Activated effector memory CD4-positive, alpha-beta T cell treated with Interleukin-2 at 50 U/mL for 16 hours (primary cell): ENCODE results near the gene ZNF546.
"Not testable (repeated sequence)": the region's sequence is repeated elsewhere in the genome, so short reads cannot be mapped to it uniquely, and the experiment has no call there.

ENCODE experiments used
- DNase-seq: peaks from one replicate; pipeline ENCODE4 v3.0.0-alpha.2; 2020

Gene ZNF546

DNA sequence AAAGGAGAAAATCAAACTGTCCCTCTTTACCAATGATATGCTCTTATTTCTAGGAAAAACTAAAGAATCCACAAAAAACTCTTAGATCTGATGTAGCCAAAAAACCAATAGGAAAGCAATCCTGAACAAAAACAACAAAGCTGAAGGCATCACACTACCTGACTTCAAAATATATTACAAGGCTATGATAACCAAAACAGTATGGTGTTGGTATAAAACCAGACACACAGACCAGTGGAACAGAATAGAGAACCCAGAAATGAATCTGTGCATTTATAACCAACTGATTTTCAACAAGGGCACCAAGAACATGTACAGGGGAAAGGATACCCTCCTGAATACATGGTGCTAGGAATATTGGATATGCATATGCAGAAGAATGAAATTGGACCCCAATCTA lies 9.7 kb upstream of the ZNF546 start:
- no peak for DNase-seq

DNA sequence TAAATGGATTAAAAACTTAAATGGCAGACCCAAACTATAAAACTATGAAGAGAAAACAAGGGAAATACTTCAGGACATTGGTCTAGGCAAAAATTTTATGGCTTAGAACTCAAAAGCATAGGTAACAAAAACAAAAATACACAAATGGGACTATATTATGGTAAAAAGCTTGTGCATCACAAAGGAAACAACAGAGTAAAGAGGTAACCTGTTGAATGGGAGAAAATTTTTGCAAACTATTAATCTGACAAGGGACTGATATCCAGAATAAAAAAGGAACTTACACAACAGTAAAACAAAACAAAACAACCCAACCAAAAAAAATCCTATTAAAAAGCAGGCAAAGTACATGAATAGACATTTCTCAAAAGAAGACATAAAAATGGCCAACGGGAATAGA lies 9.3 kb upstream of the ZNF546 start:
- DNase-seq, result no peak

DNA sequence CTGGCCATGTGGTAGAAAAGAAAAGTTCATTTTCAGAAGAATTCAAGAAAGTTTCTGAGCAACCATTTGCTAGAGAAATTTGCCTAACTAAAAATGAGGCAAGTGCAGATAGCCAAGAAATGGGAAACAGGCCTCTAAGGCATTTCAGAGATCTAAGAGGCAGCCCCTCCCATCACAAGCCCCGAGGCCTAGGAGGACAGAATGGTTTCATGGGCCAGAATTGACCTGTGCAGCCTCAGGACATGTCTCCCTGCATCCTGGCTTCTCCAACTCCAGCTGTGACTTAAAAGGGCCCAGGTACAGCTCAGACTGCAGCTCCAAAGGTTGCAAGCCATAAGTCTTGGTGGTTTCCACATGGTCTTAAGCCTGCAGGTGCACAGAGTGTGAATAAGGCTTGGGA lies 3.3 kb upstream of the ZNF546 start:
- no peak for DNase-seq

DNA sequence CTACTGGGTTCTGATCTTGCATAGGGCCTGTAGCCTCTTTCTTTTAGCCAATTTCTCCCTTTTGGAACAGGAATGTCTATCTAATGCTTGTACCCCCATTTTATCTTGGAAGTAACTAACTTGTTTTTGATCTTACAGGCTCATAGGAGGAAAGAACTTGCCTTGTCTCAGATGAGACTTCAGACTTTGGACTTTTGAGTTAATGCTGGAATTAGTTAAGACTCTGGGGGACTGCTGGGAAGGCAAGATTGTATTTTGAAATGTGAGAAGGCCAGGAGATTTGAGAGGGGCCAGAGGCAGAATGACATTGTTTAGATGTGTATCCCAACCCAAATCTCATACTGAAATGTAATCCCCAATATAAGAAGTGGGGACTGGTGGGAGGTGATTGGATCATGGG lies 2.5 kb upstream of the ZNF546 start:
- no peak for DNase-seq

DNA sequence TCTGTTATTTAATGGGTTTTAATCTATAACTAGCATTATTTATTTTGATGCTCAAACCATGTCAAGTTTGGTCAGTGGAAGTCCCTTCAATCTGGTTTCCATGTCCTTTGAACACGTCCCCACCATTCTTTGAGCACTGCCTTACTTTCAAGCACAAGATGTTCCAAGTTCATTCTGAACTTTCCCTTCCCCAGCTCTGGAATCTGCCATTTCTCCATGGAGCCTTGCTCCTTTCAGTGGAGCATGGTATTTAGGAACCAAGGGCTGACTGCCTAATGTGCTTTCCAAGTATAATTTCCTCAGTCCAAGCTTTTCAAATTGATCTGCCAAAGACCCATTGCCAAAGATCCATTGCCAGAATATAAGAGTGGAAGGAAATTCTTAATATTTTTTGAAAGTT lies 1.1 kb upstream of the ZNF546 start:
- DNase-seq, result no peak

DNA sequence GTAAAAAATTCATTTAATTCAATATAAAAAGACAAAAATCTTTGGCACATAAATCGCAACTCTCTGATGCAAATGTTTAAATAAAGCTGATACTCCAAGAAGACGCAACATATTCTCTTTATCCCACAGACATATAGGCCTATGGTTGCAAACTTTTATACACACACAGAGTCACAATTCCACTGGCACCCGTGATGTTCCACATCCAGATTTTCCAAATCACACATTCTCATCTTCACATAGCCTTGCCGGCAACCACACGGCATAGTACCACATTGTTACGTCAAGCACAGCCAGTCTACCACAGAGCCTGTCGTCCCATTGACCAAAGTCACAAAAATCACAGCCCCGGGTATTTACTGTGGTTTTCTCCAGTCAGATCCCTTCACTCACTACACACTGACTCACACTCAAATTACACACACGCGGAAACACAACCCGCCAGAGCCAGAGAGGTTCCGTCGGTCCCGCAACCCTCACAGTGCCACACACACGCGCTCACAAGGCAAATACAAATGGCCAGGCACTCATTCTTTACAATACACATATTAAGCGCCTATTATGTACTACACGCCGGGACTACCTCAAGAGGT lies 546 bp upstream of the ZNF546 start:
- no peak for DNase-seq

DNA sequence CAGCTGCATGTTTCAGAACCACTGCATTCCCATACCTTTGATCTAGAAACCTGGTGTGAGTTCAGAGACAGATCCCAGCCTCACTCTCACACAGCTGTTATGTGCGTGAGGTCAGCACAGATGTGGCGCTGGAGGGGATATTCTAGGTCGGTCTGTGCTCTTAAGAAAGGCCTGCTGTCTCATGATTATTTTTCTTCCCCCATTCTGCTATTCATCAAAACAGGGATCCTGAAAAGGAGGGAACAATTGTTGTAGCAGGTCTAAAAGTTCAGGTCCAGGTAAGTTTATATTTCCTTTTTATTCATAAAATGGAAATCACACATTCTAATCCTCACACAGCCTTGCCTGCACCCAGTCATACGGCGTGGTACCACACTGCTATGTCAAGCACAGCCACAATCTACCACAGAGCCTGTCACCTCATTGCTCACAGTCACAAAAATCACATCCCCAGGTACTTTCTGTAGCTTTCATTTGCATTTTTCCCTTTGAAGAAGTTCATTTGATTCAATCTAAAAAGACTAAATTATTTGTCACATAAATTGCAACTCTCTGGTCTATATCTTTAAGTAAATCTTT lies 867 bp downstream of the ZNF546 start:
- DNase-seq, result no peak

DNA sequence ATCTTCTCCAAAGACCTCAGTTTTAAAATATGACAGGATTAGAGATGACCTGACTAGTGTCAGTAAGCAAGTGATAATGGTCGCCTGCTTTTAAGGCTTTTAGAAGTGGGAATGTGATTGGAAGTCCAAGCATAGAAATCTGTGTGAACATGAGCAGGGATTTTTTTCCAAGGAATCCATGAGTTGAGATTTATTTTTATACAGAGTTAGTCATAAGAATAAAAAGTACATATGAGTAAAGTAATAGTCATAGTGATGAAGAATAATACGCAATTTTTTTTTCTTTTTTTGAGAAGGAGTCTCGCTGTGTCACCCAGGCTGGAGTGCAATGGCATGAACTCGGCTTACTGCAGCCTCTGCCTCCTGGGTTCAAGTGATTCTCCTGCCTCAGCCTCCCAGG lies 1.6 kb downstream of the ZNF546 start:
- DNase-seq, result no peak

DNA sequence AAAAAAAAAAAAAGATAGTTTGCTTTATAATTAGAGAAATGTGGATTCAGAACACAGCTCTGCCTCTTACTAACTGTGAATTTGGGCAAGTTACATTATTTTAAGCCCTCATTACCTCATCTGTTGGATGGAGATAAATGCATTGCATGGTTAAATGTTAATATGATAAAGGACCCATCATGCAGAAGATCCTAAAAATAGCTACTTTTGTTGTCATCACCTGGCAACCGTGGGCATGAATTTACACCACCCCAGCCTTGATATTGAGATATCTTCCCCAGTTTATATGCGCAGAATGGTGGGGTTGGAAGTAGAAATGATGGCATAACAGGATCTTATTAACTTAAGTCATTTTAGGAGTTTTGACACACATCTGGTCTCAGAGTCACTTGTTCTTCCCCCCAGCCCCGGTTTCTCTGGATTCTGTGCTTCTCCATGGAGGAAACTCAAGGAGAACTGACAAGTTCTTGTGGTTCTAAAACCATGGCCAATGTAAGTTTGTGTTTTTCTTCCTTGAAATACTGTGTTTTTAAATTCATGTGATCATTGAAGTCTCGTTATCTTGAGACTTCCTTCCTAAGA lies 8.9 kb downstream of the ZNF546 start:
- DNase-seq, result no peak

DNA sequence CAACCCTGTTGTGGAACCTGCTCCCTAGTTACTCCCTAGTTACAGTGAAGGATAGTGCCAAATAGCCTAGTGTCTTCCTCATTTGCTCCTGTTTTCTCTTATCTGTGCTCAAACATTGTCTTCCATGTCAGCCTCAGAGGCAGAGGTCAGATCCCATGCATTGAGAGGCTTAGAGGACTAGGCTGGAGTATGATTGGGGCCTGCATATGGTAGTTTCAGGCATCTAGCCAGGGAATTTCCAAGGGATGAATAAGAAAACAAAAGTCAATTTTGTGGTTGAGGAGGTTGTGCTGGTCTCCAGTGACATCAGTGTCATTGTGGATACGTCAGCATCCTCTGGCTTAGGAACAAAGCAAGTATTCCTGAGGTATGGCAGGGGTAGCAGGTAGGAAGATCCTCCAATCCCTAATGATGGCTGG lies 9.4 kb downstream of the ZNF546 start:
- DNase-seq, result no peak

DNA sequence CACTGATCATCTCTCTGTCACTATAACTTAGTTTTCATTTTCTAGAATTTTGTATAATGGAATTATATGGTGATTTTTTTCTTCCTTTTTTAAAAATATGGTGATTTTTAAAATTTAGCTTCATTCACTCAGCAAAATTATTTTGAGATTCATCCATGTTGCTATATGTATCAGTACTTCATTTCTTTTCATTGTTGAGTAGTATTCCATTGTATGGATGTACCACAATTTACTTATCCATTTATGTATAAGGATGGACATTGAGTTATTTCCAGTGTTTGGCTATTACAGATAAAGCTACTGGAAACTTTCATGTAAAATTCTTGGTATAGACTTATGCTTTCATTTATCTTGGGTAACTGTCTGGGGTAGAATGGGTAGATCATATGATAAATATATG lies 12.8 kb downstream of the ZNF546 start:
- DNase-seq, result no peak

DNA sequence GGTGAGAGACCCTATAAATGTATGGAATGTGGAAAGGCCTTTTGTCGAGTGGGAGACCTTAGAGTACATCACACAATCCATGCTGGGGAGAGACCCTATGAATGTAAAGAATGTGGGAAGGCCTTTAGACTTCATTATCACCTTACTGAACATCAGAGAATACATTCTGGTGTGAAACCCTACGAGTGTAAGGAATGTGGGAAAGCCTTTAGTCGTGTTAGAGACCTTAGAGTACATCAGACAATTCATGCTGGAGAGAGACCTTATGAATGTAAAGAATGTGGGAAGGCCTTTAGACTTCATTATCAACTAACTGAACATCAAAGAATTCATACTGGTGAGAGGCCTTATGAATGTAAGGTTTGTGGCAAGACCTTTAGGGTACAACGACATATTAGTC lies 17.1 kb downstream of the ZNF546 start:
- DNase-seq, result no peak

DNA sequence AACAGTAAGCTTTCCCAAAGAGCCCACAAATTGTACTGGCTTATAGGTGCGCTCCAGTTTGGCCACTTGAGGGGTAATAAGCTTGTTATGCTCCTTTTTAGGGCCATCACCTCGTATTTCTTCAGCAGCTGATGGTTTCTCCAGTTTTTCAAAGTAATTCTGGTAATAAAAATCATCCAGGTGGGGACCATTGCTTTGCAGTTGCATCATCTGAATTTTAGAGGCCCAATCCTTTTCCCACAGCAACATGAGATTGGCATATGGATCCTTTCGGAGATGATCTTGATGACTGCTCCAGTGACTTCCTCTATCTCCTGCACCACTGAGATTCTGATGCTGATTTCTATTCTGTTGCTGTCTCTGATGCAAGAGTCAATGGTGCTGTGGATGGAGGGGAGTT lies 27.1 kb downstream of the ZNF546 start:
- no peak for DNase-seq

DNA sequence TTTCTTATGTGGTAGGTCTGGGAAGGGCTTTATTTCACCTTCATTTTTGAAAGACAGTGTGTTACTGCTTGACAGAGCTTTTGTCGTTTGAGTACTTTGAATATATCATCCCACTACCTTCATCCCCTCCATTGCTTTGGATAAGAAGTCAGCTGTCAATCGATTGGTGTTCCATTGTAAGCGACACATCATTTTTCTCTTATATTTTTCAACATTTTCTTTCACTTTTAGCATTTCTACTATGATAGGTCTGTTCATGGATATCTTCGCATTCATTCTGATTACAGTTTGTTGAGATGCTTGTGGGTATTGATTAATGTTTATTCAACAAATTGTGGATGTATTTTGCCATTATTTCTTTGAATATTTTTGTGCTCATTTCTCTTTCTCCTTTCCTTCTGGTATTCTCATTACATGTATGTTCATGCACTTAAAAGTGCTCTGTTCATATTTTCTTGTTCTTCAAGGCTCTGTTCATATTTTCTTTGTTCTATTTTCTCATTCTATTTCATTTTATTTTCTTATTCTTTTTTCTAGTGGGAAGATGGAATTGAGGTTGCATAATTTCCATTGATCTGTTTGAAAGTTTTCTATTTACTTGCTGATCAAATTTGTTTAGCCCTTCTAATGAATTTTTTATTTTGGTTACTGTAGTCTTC lies 29.2 kb downstream of the ZNF546 start:
- no peak for DNase-seq

DNA sequence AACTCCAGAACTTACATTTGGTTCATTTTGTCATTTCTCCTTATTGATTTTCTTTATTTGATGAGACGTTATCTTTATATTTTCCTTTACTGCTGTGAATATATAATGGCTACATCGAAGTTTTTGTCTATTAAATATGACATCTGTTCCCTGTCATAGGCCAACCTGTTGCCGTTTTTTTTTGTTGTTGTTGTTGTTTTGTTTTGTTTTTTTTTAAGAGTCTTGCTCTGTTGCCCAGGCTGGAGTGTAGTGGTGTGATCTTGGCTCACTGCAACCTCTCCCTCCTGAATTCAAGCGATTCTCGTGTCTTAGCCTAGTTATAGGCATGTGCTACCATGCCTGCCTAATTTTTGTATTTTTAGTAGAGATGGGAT lies 29.7 kb downstream of the ZNF546 start:
- DNase-seq, result no peak

DNA sequence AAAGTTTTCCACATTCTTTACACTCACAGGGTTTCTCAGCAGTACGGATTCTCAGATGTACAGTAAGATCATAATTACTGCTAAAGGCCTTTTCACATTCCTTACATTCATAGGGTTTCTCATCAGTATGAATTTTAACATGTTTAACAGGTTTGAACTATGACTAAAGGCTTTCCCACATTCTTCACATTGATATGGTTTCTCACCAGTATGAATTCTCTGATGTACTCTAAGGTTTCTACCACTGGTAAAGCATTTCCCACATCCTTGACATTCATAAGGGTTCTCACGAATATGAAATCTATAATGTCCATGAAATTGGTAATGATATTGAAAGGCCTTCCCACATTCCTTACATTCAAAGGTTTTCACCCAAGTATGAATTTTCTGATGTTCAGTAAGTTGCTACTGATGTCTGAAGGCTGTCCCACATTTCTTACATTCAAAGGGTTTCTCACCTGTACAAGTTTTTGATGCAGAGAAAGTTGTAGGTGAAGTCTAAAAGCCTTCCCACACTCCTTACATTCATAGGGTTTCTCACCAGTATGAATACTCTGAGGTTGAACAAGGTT lies 37.2 kb downstream of the ZNF546 start:
- no peak for DNase-seq

DNA sequence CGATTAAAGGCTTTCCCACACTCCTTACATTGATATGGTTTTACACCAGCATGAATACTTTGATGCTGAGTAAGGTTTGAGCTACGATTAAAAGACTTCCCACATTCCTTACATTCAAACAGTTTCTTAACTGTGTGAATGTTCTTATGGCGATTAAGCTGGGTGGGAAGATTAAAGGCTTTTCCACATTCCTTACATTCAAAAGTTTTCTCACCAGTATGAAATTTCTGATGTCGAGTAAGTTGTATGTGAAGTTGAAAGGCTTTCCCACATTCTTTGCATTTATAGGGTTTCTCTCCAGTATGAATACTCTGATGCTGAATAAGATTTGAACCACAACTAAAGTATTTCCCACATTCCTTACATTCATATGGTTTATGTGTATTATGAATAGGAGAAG lies 39.1 kb downstream of the ZNF546 start:
- no peak for DNase-seq

DNA sequence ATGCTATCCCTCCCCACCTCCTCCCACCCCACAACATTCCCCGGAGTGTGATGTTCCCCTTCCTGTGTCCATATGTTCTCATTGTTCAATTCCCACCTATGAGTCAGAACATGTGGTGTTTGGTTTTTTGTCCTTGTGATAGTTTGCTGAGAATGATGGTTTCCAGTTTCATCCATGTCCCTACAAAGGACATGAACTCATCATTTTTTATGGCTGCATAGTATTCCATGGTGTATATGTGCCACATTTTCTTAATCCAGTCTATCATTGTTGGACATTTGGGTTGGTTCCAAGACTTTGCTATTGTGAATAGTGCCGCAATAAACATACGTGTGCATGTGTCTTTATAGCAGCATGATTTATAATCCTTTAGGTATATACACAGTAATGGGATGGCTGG lies 41.2 kb downstream of the ZNF546 start:
- DNase-seq, result not testable (repeated sequence)

DNA sequence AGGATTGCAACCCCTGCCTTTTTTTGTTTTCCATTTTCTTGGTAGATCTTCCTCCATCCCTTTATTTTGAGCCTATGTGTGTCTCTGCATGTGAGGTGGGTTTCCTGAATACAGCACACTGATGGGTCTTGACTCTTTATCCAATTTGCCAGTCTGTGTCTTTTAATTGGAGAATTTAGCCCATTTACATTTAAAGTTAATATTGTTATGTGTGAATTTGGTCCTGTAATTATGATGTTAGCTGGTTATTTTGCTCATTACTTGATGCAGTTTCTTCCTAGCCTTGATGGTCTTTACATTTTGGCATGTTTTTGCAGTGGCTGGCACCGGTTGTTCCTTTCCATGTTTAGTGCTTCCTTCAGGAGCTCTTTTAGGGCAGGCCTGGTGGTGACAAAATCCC lies 44.9 kb downstream of the ZNF546 start:
- DNase-seq, result not testable (repeated sequence)

DNA sequence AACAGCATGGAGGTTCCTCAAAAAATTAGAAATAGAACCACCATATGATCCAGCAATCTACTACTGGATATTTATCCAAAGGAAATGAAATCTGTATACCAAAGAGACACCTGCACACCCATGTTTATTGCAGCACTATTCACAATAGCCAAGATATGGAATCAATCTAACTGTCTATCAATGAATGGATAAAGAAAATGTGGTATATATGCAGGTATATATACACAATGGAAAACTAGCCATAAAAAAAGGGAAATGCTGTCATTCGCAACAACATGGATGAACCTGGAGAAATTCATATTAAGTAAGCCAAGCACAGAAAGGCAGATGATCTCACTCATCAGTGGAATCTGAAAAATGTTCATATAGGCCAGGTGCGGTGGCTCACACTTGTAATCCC lies 56.6 kb downstream of the ZNF546 start:
- no peak for DNase-seq

DNA sequence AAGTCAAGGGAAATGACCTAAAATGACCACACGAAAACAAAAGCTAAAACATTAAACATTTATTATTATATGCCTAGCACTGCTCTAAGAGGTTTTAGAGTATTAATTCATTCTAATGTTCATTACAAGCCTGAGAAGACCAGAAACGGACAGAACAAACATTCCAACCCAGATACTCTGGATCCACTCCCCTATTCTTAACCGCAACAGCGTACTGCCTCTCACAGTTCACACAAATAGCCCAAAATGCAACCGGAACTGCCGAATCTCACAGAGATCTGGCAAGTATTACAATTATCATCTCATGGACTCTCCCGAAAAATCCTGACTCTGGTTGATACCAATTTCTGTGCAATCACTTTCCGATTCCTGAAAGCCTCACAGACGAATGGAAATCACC lies 57.8 kb downstream of the ZNF546 start:
- DNase-seq, result no peak

DNA sequence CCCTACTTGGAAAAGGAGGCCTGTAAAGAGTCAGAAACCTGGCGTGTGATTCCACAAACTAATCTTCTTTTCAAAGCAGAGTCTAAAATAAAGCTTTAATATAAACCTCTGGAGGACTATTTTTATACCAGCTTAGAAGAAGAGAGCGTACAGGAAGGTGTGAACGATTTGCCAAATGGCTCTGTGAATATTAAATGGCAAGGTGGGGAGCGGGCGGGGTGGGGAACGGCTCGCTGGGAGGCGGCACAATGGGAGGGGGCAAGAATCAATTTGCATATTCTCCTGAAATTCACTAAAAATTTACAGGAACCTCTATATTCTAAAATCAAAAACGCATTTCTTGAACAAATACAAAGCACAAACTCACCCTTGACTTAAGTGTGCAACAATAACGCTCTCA lies 58.2 kb downstream of the ZNF546 start:
- no peak for DNase-seq

DNA sequence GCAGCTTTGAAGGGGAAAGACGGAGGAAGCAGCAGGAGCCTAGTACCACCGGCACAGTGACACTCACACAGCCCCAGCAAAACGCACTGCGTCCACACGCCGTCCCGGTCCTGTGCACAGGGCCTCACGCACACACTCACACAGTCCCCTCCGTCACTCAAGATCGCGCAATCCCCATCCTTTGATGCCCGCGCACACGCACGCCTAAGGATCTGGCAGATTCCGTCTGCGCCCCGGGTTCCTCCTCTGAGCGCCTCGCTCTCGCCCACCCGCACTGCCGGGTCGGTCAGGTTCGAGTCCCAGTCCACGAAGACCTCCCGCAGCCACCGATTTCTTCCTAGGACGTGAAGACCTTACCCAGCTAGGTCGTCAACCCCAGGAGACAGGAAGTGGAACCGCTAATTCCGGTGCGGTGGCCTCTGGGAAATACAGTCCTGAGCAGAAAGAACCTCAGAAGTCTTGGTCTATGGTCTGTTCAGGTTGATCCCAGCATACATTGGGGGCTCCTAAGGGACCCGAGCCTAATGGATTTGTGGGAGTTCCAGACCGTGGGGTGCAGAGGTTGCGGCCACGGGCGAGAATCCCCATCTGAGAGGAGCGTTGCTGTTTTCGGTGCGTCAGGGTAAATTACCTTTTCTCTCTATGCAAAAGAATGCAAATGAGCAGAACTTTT lies 59.1 kb downstream of the ZNF546 start, which contains the start of gene ZNF780B:
ZNF780B (minus strand) TSS at position 400 of the 673 bp plus-strand sequence. CDS start 5,899 bp downstream, outside the sequence.
- DNase-seq, result peak; percentile 59
